Skeletal muscle satellite cell (primary cell): ENCODE data around the gene BCL11A.

Experiments
- H3K27me3 ChIP-seq: 2 replicates; pipeline ENCODE4 v1.7.0; 2013; ENCODE audit warnings: low read length; ENCODE audit not compliant: control insufficient read depth, insufficient read depth
- H3K36me3 ChIP-seq: 2 replicates; pipeline ENCODE4 v1.7.0; 2013; ENCODE audit warnings: mild to moderate bottlenecking, control low read depth, low read length; ENCODE audit not compliant: insufficient read depth
- H3K4me1 ChIP-seq: 2 replicates; pipeline ENCODE4 v1.7.0; 2013; ENCODE audit warnings: low read length; ENCODE audit not compliant: control insufficient read depth, insufficient read depth
- H3K4me2 ChIP-seq: 2 replicates; pipeline ENCODE4 v1.7.0; 2013; ENCODE audit warnings: mild to moderate bottlenecking, low read length
- H3K4me3 ChIP-seq: 2 replicates; pipeline ENCODE4 v1.7.0; 2013; ENCODE audit warnings: low read length
- H3K9ac ChIP-seq: 2 replicates; pipeline ENCODE4 v1.7.0; 2013; ENCODE audit warnings: mild to moderate bottlenecking, low read depth, low read length, moderate library complexity
- H3K9me3 ChIP-seq: replicated peaks from 2 replicates; pipeline ENCODE4 v1.7.0; 2013; ENCODE audit warnings: mild to moderate bottlenecking, control low read depth, low read length

Gene BCL11A

GRCh38 chr2:60405271-60405919, 148.1 kb downstream of the BCL11A start:
- H3K27me3 ChIP-seq = no peaks in the 10 kb centered on the region
- no peak overlapping the region for H3K4me2 ChIP-seq
- H3K4me3 ChIP-seq = no peak overlapping the region
- no peaks in the 10 kb centered on the region for H3K4me1 ChIP-seq
- H3K9ac ChIP-seq = no peak overlapping the region
- no peaks in the 10 kb centered on the region for H3K9me3 ChIP-seq
- no peaks in the 10 kb centered on the region for H3K36me3 ChIP-seq
